GM18867 (cell line): ENCODE measurements around the gene GFM2.
"Not testable (repeated sequence)": the region's sequence is repeated elsewhere in the genome, so short reads cannot be mapped to it uniquely, and the experiment has no call there.

Experiments
- ATAC-seq: cut with Tn5 transposase; IDR thresholded peaks from one replicate; pipeline ENCODE4 v1.9.1; 2021; ENCODE audit warnings: mild to moderate bottlenecking, moderate library complexity; ENCODE audit not compliant: unreplicated experiment

The GFM2 gene

GRCh38 chr5:74725331-74725730 is 41.6 kb downstream of the GFM2 start:
- ATAC-seq = no peak

DNA sequence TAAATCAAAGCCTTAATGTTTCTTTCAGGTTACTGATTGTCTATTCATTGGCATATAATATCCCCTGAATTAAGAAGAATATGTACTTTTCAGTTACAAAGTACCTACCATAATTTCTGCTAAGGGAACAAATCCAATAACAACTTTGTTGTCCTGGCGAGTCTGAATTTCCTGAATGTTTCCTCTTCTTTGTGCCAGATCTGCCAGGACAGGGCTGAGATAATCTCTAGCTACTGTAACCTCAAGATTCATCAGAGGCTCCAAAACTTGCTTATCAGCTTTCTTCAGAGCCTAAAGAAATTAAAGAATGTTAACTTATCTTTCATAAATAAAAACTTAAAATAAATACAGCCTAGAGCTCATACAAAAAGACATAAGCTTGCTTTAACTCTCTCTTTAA is 44.6 kb downstream of the GFM2 start:
- no peak for ATAC-seq

DNA sequence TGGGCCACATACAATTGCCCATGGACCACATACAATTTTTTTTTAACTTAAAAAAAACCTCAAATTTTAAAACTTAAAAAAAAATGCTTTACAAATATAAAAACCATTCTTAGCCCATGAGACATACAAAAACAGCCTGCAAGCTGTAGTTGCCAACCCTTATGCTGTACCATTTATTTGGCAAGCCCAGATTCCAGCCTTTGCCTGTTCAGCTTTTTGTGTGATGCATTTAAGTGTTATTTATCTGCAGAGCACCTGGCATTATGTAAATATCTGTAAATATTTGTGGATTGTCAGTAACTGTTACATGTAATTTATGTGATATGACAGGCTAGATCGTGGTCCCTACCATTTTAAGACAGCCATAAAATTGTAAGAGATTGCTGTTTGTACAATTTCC is 49.3 kb downstream of the GFM2 start:
- no peak for ATAC-seq

- no peak for ATAC-seq
Measured at GRCh38 chr5:74693191-74693590, 73.7 kb downstream of the GFM2 start.

- no peak for ATAC-seq
Measured at GRCh38 chr5:74686962-74687751, 79.8 kb downstream of the GFM2 start.

GRCh38 chr5:74685979-74686631 is 80.8 kb downstream of the GFM2 start:
- peak; percentile 54 for ATAC-seq

DNA sequence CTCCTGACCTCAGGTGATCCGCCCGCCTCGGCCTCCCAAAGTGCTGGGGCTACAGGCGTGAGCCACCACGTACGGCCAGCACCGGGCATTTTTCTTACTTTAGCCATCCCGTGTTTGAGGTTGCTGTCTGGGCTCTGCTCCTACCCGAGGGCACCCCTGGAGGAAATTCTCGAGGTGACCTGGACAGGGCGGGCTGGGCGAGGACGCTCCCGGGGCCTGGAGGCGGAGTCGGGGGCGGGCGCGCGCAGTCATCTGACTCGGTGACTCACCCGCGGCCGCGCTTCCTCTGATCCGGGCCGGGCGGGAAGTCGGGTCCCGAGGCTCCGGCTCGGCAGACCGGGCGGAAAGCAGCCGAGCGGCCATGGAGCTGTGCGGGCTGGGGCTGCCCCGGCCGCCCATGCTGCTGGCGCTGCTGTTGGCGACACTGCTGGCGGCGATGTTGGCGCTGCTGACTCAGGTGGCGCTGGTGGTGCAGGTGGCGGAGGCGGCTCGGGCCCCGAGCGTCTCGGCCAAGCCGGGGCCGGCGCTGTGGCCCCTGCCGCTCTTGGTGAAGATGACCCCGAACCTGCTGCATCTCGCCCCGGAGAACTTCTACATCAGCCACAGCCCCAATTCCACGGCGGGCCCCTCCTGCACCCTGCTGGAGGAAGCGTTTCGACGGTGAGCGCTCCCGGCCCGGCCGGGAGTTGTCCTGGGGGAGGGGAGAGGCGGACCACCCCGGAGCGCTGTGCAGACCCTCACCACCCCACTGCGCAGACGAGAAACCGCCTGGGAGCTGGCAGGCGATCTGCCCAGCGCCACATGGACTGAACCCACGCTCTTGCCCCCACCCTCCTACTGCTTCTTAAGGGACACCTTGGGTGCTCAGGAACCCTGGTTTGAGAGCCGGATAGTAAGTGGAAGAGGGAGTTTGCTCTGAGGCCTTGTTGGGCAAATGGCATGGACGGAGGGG is 81.7 kb downstream of the GFM2 start, which contains the start of gene HEXB:
TSS of gene HEXB (plus strand) at position 334 of the 952 bp plus-strand sequence. CDS start at position 362, 28 bp downstream.
- peak; percentile 84 for ATAC-seq

DNA sequence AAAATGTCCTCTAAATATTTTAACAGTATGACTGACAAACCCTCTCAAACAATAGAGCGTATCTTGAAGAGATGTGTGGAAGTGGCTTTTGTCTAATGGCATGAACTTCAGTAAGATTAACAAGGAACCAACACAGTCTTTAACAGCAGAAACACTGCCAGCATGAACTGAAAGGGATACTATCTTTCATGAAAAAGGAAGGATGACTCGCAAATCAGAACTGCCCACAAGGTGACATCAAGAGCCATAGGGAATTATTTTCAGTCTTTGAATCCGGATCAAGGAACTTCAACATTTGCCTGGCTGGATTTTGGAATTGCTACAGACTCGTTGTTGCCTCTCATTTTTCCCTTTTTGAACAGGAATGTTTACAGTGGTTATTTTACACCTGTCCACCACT is 87.0 kb downstream of the GFM2 start:
- ATAC-seq = no peak

DNA sequence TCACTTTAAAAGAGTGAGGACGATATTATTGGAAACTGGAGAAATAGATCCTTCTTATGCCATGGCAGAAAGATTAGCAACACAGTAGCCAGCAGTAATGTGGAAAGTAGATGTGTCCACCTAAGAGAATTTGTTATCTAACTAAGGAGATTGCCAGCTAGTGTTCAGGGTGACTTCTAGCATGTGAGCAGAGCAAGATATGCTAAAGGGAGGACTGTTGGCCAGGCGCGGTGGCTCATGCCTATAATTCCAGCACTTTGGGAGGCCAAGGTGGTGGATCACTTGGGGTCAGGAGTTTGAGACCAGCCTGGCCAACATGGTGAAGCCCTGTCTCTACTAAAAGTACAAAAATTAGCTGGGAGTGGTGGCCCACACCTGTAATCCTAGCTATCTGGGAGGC is 87.6 kb downstream of the GFM2 start:
- not testable (repeated sequence) for ATAC-seq

- ATAC-seq = not testable (repeated sequence)
Measured at GRCh38 chr5:74678123-74678522, 88.8 kb downstream of the GFM2 start.

DNA sequence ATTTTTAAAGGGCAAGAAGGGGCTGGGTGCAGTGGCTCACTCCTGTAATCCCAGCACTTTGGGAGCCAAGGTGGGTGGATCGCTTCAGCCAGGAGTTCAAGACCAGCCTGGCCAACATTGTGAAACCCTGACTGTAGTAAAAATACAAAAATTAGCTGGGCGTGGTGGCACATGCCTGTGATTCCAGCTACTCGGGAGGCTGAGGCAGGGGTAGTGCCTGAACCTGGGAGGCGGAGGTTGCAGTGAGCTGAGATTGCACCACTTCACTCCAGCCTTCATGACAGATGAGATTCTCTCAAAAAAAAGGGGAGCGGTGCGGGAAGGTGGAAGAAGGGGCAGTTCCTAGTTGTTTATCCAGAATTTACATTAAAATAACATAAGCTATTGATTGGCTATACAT is 90.5 kb downstream of the GFM2 start:
- ATAC-seq = not testable (repeated sequence)

- ATAC-seq = no peak
Measured at GRCh38 chr5:74673011-74673790, 93.7 kb downstream of the GFM2 start.

DNA sequence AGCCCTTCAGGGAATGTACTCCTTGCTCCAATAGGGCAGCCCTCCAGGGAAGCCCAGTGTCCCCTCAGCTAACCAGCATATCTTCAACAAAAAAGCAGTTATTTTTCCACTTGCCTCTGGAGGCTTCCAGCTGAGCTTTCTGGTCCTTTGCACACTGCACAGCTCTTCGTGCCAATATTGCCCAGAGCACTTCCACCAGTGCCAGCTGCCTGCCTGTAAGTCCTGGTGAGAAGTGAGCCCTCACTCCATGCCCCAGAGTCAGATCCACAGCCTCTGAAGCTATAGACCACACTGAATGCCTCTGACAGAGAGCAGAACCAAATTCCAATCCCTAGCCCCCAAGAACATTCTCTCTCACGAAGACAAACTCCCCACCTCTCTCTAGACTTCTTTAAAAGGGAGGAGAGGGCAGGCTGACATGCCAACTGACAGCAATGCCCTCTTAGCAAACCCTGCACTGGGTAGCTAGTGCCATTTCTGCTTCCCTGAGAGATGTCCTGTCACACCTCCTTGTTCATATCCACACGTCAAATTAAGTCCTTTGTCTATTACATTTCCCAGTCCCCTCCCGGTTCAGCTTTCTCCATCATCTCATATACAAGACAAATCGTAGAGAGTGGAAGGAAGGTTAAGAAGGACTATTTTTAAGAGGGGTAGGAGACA is 94.6 kb downstream of the GFM2 start:
- no peak for ATAC-seq
